Left renal cortex interstitium (tissue), 4 donors: ENCODE data around the gene ABHD6. TPM values are rescaled to one million over a fixed set of nuclear protein-coding genes. Genes with fewer than 3 reads are reported as not detected.
"Not testable (repeated sequence)": the region's sequence is repeated elsewhere in the genome, so short reads cannot be mapped to it uniquely, and the experiment has no call there.

Experiments
- DNase-seq, 4 donors: peaks; one replicate each; pipeline ENCODE4 v3.0.0-alpha.2; 2013; ENCODE audit warnings: low read depth in 4 of 4, low spot score in 2 of 4, missing footprints in 1 of 4
- polyA plus RNA-seq, 4 donors: library from polyadenylated mRNA; unstranded; fragments of 120-200 nt; gene quantifications; one replicate each; pipeline ENCODE4 v1.2.1, GENCODE V29; 2013; ENCODE audit not compliant: insufficient read length in 4 of 4

ABHD6 gene
- polyA plus RNA-seq, 4 donors: 9.2 to 13.8 (median 11.1) TPM

DNA sequence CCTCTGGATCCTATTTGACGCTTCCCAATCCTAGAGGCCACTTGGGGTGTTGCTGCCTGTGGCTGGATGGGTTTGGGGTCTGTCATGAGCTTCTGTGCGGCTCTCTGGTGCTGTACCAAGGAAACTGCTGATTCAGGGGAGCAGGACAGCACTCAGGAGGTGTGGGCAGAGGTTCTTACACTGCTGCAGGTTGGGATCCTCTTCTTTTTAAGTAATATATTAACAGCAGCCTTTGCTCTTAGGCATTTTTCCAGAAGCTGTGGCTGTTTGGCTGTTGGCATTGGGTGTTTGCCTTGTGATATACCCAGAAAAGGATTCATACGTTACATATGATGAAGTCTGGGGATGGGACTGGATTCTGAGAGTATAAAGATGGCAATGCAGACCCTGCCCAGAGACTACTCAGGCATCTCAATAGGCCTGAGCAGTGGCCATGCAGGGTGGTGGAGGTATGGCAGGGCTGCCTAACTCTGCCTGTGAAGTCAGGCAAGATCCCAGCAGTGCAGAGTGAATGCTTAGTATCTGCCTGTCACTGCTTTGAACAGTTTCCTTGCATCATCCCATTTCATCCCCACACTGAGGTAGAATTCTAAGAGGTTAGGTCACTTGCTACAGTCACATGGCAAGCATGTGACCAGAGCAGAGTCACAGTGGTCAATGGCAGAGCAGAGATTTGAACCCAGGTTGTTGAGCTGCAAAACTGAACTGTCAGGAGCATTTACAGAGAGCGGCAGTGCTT lies 3.9 kb downstream of the ABHD6 start:
- DNase-seq: no peak

DNA sequence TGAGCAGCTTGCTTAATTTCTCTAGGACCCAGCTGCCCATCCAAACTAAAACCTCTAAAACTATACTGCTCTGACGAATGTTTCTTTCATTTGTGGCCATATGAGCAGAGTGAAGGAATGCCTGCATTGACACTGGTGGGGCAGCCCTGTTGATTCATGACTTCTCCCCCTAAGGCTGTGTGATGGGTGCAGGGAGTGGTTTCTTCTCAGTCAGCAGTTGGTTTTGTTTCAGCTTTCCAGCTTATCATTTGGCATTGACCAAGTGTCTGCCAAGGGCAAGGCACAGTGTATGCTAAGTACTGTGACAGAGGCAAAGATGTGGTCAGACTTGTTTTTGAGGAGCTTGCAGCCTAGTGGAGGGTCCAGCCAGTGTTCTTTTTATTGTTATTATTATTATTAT lies 4.7 kb downstream of the ABHD6 start:
- DNase-seq: no peak

DNA sequence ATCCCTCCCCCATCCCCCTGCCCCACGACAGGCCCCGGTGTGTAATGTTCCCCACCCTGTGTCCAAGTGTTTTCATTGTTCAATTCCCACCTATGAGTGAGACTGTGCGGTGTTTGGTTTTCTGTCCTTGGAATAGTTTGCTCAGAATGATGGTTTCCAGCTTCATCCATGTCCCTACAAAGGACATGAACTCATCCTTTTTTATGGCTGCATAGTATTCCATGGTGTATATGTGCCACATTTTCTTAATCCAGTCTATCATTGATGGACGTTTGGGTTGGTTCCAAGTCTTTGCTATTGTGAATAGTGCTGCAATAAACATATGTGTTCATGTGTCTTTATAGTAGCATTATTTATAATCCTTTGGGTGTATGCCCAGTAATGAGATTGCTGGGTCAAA lies 5.3 kb downstream of the ABHD6 start:
- DNase-seq: not testable (repeated sequence)

DNA sequence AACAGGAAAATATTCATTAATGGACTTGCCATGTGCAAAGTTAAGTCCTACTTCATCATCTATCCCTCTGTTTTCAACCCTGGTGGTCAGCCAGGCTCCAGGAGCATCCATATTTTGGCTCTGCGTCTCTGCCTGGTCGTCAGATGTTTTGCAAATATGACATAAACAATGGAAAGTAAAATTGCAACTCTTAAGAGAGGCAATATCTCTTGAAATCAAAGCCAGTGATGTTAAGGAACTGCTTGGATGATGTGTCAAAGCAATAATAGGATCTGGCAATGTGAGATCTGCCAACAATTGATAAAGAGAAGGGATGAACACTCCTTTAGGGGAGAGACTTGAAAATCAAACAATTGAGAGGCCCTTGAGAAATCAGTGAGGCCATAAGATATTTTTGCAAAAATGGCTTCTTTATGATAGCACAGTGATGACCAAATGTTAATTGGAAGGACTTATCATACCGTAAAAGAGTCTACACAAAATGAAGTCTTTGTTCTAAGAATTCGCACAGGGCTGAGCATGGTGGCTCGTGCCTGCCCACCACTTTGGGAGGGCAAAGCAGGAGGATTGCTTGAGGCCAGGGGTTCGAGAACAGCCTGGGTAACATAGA lies 6.5 kb downstream of the ABHD6 start:
- DNase-seq: no peak

- DNase-seq: no peak
These were observed 8.8 kb downstream of the ABHD6 start for GRCh38 chr3:58246148-58247047.

- no peak for DNase-seq
These were observed 11.9 kb downstream of the ABHD6 start for GRCh38 chr3:58249358-58250092.

GRCh38 chr3:58250093-58250707 lies 12.6 kb downstream of the ABHD6 start:
- no peak for DNase-seq

DNA sequence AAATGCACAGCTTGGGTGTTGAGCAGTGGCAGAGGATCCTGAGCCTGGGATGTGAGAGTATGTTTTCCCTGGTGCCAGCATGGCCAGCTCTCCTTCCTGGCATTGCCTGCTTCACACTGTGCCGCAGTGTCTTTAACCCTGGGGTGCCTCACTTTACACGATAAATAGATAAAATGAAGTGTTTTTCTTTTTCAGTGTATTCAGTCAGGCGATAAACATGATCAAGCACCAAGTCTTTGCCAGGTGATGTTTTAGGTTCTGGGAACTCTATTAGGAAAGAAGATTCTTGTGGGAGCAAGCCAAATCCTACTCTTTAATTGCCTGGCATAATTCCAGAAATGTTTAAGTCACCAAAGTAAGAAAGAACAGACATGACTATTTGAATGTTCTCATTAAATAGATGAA lies 14.0 kb downstream of the ABHD6 start:
- no peak for DNase-seq

DNA sequence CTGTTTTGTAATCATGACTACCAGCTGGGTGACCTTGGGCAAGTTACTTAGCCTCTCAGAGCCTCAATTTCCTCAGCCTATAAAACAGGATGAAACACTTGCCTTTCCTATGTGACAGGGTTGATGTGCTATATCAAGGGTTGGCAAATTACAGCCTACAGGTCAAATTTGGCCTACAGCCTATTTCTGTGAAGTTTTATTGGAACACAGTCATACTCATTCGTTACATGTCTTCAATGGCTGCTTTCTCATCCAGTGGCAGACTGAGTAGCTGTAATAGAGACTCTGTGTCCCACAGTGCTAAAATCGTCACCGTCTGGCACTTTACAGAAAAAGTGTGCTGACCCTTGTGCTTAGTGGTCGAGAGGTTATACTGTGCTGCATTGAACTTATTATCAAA lies 16.6 kb downstream of the ABHD6 start:
- no peak for DNase-seq

DNA sequence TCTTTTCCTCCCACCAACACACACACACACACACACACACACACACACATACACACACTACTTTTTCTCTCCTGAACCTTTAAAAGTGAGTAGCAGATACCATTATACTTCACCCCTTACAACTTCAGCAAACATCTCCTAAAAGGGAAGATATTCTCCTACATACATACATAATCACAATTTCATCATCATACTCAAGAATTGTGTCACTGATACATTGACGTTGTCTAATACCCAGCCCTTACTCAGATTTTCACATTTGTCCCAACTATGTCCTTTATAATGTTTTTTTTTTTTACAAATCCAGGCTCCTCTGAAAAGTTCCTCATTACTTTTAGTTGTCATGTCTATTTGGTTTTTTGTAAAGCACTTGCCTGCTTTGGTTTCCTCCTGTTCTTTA lies 18.5 kb downstream of the ABHD6 start:
- no peak for DNase-seq

- no peak for DNase-seq
These were observed 18.9 kb downstream of the ABHD6 start for GRCh38 chr3:58256511-58256910.

DNA sequence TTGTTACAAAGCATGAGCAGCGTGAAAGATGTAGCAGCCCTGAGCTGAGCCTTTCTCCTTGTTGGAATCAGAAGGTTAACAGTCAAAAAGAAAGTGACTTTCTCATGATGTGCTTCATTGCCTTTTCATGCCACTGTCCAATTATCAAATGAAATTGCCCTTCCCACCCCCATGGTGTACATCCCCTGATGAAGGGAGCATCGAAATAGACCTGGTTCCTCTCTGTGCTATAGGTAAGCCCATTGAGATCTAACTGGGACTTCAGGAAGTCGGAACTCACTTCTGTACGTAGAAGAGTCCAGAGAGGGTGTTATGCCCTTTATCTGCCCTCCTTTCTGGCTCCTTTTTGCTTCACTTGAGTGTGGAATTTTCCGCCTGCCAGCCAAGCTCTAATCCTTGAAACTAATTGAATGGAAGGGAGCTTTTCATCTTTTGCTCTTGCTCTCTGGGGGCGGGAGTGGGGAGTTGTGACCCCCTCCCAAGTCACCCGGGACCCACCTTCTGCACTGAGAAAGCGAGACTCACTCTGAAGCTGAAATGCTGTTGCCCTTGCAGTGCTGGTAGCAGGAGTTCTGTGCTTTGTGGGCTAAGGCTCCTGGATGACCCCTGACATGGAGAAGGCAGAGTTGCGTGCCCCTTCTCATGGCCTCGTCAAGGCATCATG lies 20.9 kb downstream of the ABHD6 start:
- DNase-seq: no peak

- DNase-seq: no peak
These were observed 22.7 kb downstream of the ABHD6 start for GRCh38 chr3:58260261-58260731.

GRCh38 chr3:58260733-58261132 lies 23.1 kb downstream of the ABHD6 start:
- no peak for DNase-seq

- no peak for DNase-seq
These were observed 24.5 kb downstream of the ABHD6 start for GRCh38 chr3:58261954-58262666.

- DNase-seq: no peak
These were observed 29.0 kb downstream of the ABHD6 start for GRCh38 chr3:58266577-58266976.

DNA sequence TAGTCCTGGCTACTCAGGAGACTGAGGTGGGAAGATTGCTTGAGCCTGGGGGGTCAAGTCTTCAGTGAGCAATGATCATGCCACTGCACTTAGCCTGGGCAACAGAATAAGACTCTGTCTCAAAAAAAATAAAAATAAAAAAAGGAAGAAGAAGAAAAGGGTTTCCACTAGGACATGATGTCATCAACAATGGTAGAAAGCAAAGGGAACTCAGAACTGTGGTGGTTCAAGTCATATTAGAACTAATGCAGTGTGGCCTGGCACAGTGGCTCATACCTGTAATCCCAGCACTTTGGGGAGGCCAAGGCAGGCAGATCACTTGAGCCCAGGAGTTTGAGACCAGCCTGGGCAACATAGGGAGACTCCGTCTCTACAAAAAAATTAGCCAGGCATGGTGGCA lies 30.0 kb downstream of the ABHD6 start:
- DNase-seq: not testable (repeated sequence)

- no peak for DNase-seq
These were observed 31.8 kb downstream of the ABHD6 start for GRCh38 chr3:58269356-58269755.

DNA sequence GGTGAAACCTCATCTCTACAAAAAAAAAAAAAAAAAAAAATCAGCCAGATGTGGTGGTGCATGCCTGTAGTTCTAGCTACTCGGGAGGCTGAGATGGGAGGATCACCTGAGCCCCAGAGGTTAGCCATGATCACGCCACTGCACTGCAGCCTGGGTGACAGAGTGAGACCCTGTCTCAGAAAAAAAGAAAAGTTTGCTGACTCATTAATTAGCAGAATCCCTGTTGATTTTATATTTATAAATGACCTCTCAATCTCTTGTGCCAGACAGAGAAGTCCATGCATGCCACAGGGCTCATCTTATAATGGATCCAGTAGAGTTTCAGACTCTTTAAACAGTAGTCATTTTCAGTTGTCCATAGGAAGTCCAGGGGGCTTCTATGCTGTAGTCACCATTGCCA lies 32.9 kb downstream of the ABHD6 start:
- no peak for DNase-seq
